HG03196 (cell line): ENCODE data around the gene ZMYM3.

Source experiments
- ATAC-seq: cut with Tn5 transposase; IDR thresholded peaks from one replicate; pipeline ENCODE4 v1.9.1; 2021; ENCODE audit not compliant: unreplicated experiment

Gene ZMYM3

DNA sequence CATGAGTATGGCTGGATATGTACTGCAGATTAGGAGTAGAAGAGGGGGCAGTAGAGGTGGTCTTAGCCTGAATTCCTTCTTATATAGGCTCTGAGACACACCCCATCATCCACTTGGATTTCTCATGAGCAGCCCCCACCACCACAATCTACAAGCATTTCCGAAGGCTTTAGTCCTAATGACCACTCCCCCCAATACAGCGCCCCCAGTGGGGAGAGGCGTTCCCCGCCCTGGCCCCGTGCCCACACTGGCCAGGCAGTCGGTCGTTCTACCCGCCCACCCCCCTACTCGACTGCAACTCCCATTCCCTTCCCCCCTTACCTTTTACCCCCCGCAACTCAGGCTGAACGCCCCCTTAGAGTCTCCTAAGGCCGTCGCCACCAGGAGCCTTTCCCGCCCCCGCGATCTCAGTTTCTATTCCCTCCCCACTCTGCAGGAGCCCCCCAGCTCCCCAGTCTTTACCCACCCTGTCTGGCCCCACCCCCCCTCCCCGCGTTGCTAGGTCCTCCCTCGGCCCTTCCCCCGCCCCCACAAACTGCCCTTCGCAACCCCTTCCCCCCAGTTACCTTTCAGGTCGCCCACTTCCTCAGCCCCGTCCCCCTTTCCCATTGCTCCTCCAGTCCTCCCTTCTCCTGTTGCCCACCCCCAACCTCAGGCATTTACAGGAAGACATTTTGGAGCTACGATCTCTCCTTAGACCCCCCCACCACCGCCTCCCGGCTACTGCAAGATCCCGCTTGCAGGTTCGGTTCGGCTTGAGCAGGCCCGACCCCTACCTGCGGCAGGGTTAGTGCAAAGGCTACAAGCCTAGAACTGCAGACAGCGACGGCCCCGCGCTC, 468 bp downstream of the ZMYM3 start:
- ATAC-seq = no peak

DNA sequence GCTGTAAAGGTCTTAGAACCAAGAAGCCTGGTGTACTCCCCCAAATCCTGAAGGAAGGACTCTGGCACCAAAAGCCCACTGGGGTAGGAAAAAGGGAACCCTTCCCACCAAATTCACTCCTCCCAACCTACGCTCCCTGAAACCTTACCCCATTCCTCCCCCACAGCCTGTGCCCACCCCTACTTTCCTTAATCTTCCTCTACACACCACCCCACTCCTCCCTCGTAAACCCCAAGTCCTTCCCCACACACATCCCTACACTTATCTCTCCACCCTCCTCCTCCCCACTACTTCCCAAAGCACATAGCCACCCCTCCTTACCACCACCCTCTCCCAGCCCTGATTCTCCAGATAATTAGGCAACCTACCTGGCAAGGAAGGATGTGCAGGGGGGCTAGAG, 1.7 kb downstream of the ZMYM3 start:
- no peak for ATAC-seq

DNA sequence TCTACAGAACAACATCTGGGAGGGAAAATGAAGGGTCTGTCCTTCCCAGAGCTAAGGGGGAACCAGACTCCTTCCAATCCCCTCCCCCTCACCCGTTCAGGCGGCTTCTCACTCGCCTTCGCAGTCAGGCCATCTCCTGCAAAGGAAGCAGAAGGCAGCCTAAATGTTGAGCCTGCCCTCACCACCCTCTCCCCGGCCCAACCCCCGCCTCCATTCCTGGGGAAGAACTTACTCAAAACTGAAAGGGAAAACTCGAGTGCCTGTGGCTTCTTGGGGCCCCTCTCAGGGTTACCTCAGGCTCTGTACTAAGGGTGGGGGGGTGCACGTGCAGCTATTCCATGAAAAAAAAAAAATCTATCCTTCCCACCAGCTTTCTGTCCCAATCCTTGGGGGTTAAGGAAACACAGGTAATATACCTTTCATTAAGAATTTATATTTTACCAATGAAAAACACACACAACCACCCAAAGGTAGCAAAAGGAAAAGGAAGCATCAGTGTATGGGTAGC, 2.4 kb downstream of the ZMYM3 start:
- ATAC-seq = no peak

GRCh38 chrX:71250841-71251240, 3.1 kb downstream of the ZMYM3 start:
- no peak for ATAC-seq

DNA sequence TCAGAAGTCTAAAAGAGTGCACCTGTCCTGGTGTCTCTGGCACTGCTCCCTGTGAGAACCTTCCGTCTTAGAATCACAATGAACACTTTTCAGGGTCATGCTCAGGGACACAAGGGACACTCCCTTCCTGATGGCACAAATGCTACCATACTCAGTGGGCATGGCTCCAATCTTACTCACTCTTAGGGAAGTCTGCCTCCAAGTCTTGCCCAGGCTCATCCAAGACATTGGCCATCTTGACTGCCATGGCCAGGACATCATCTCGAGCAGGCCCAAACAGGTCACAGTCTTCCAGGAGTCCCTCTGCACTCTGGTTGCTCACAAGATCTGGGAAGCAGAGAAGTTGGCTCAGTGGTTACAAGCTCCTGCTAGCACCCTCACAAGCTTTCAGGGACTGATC, 8.8 kb downstream of the ZMYM3 start:
- ATAC-seq = no peak

DNA sequence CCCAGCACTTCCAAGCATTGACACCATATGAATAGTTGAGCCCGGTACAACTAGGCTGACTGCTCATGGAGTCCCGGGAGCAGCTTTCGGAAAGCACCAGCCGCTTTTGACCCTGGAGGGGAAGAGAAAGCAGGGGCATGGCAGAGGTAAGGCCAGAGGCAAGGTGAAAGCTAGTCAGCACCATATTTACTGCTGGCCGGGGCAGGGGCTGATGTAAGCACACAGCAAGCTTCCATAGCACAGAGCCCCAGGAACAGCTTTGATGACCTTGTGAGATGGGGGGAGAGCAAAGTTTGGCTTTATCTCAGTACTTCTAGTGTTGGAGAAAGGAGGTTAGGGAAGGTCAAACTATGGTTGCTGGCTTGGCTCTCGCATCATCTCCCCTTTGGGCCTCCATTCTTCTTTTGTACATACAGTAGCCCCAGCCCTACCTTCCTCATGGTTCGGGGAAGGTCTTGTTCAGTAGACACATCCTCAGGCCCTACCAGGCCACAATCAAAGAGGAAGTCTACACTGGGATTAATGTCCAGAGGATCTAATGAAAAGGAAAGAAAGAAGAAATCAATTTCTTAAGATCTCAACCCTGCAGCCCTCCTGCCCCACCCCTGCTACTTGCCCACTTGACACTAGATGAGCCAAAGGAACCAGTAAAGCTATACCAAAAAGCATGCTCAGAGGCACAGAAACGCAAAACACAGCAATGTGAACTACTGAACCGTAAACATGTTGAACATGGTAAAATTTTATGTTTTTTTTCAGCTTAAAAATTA, 9.4 kb downstream of the ZMYM3 start:
- no peak for ATAC-seq

GRCh38 chrX:71241301-71241700, 12.6 kb downstream of the ZMYM3 start:
- ATAC-seq = no peak

DNA sequence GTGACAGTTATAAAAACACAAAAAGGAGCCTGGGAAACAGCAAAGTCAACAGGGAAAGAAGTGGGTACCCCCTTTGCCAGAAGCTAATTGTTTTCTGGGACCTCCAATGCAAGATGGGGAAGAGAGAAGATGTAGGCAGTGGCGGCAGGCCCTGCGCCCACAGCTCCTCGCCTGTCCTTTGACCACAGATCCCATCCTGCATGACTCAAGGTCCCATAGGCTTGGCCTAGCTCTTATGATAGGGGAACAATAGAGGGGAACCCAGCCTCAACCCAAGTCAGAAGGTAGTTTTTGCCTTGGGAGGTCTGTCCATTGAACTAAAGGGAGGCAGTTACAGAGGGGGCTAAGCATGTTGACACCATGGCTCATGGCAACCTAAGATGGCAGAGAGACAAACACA, 14.2 kb downstream of the ZMYM3 start:
- ATAC-seq = no peak

GRCh38 chrX:71236836-71237235, 17.1 kb downstream of the ZMYM3 start:
- ATAC-seq = no peak

DNA sequence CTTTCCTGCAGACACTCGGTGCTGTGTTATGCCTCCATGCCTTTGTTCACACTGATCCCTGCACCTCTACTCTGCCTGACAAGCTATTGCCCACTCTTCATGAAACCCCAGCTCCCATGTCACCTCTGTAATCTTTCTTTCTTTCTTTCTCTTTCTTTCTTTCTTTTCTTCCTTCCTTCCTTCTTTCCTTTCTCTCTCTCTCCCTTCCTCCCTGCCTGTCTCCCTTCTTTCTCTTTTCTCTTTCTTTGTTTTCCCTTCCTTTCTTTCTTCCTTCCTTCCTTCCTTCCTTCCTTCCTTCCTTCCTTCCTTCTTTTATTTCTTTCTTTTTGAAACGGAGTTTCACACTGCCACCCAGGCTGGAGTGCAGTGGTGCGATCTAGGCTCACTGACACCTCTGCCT, 18.5 kb downstream of the ZMYM3 start:
- no peak for ATAC-seq

DNA sequence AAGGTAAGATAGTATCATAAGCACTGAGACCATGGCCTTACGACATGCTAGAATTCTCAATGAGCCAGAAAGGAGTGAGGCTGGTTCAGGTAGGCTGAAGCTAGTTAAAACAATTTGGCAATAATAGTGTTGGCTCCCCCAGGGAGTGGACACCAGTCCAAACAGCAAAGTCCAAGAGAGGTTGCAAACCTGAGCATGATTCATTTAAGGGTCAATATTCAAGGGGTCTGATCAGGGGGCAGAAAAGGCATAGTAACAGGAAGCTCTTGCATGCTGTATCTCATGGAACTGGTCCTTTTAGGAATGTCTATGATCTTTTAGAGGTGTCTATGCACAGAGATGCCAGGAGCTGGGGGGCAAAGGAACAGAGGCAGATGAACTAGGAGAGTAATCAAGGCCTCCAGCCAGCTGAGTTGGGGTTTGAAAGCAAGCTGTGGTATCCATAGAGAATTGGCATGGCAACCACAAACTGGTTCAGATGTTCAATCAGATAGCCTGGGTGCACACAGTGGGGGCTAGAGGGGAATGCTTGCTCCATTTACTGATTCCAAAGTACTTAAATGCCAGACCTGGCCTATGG, 25.8 kb downstream of the ZMYM3 start:
- ATAC-seq = no peak

- no peak for ATAC-seq
Measured at GRCh38 chrX:71227370-71228062, 26.4 kb downstream of the ZMYM3 start.

DNA sequence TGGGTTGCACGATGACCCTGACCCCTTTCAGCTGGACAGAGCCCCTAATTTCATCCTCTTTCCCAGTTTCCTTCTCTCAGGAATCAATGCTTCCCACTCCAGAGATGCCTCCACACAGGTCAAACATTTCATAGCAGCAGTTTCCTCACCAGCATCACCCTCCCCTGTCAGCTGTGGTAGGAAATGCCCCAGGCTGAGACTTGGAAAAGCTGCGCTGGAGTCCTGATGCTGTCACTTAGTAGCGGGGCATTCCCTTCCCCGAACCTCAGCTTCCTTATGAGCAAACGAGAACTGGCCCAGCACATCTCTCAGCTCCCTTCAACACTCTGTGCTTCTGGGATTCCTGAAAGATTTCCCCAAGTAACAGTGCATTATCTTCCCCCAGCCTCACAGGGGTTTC, 28.3 kb downstream of the ZMYM3 start:
- ATAC-seq = no peak

DNA sequence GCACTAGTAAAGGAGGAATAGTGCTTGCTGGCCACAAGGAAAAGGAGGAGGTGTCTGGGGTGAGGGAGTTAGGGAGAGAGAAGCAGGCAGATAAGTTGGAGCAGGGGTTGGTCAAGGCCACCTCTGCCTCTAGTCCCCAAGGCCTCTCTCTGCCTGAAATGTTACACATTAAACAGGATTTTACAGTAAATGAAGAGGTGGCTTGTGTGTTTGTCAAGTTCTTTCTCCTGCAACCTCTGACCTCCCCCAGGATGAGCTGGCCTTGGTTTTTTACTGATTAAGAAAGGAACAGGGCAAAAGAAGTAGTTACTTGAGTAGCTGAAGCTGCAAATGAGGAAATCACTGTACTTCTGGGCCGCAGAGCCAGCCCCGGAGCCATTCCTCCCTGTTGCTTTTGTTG, 28.9 kb downstream of the ZMYM3 start:
- ATAC-seq = no peak

DNA sequence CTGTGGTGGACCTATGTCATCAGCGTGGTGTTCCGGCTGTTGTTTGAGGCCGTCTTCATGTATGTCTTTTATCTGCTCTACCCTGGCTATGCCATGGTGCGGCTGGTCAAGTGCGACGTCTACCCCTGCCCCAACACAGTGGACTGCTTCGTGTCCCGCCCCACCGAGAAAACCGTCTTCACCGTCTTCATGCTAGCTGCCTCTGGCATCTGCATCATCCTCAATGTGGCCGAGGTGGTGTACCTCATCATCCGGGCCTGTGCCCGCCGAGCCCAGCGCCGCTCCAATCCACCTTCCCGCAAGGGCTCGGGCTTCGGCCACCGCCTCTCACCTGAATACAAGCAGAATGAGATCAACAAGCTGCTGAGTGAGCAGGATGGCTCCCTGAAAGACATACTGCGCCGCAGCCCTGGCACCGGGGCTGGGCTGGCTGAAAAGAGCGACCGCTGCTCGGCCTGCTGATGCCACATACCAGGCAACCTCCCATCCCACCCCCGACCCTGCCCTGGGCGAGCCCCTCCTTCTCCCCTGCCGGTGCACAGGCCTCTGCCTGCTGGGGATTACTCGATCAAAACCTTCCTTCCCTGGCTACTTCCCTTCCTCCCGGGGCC, 29.7 kb downstream of the ZMYM3 start:
- ATAC-seq = no peak

GRCh38 chrX:71222929-71223328, 31.0 kb downstream of the ZMYM3 start, which contains the start of gene GJB1:
GJB1 (plus strand) TSS chrX:71223224; CDS start chrX:71223708, 484 bp downstream.
- ATAC-seq = no peak

- ATAC-seq = no peak
Measured at GRCh38 chrX:71221145-71221544, 32.8 kb downstream of the ZMYM3 start.

DNA sequence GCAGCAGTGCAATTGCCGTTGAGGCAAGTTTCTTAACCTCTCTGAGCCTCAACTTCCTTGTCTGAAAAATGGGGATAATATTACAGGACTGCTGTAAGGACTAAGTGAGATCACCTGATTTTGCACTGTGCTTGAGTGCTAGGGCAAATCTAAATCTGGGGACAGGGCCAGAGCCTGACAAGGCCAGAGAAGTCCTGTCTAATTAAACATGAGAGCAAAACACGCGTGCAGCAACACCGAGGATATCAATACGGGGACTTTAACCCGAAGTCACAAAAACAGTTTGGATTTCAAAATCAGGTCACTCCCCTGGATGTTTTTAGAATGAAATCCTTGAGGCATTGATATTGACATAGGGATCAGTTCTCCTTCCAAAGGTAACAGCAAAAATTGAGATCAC, 36.6 kb downstream of the ZMYM3 start:
- ATAC-seq = no peak

- ATAC-seq = no peak
Measured at GRCh38 chrX:71216485-71216884, 37.5 kb downstream of the ZMYM3 start.

- no peak for ATAC-seq
Measured at GRCh38 chrX:71215338-71215912, 38.5 kb downstream of the ZMYM3 start.
